H1 (cell line): ENCODE results near the gene UXT. TPM values are rescaled to one million over a fixed set of nuclear protein-coding genes. Genes with fewer than 3 reads are reported as not detected.

Source experiments
- CTCF ChIA-PET: fragments of 300-600 bp; sonication (Branson Sonifier 250); formaldehyde crosslinking; loops from one replicate; lab custom pipeline; 2021; ENCODE audit not compliant: partially characterized antibody; lab: Charles Lee
- POLR2A ChIA-PET: fragments of 300-600 bp; sonication (Branson Sonifier 250); formaldehyde crosslinking; loops from one replicate; lab custom pipeline; 2021; ENCODE audit warnings: inconsistent platforms; ENCODE audit not compliant: partially characterized antibody; lab: Charles Lee
- DNase-seq, 2 experiments: peaks; one replicate each; pipeline versions ENCODE4 v3.0.0 to v3.0.0-alpha.2; 2010 to 2022; ENCODE audit warnings: low spot score in 2 of 2, low read depth in 1 of 2, mixed read lengths in 1 of 2
- FAIRE-seq: peaks from 2 replicates; lab custom pipeline; 2011; peaks lifted over from hg19 to GRCh38; lab: Jason Lieb, UNC
- H2AFZ ChIP-seq: 2 replicates; pipeline ENCODE4 v1.8.1; 2012; ENCODE audit warnings: low read length, inconsistent platforms
- H2AK5ac ChIP-seq: 2 replicates; pipeline ENCODE4 v1.6.1; 2013; ENCODE audit warnings: low read depth, low read length
- H2BK120ac ChIP-seq: replicated peaks from 2 replicates; pipeline ENCODE3; 2013; ENCODE audit warnings: low read depth, low read length, inconsistent platforms
- H2BK12ac ChIP-seq: 2 replicates; pipeline ENCODE4 v1.6.1; 2013; ENCODE audit warnings: low read depth, low read length
- H2BK15ac ChIP-seq: 2 replicates; pipeline ENCODE4 v1.6.1; 2013; ENCODE audit warnings: low read length
- H2BK20ac ChIP-seq: 2 replicates; pipeline ENCODE4 v1.6.1; 2013; ENCODE audit warnings: low read length
- H2BK5ac ChIP-seq: 2 replicates; pipeline ENCODE4 v1.6.1; 2013; ENCODE audit warnings: low read depth, low read length
- H3K14ac ChIP-seq: 2 replicates; pipeline ENCODE4 v1.6.1; 2013; ENCODE audit warnings: inconsistent platforms; ENCODE audit not compliant: insufficient read length
- H3K18ac ChIP-seq: 2 replicates; pipeline ENCODE4 v1.6.1; 2013; ENCODE audit warnings: low read length; ENCODE audit errors: extremely low read depth
- H3K23ac ChIP-seq: 2 replicates; pipeline ENCODE4 v1.6.1; 2013; ENCODE audit warnings: inconsistent platforms; ENCODE audit not compliant: insufficient read length
- H3K23me2 ChIP-seq: 2 replicates; pipeline ENCODE4 v1.6.1; 2013; ENCODE audit warnings: low read depth, low read length
- H3K27ac ChIP-seq: 2 replicates; pipeline ENCODE4 v1.6.1; 2011; ENCODE audit warnings: low read depth, low read length, inconsistent platforms
- H3K27me3 ChIP-seq, 4 experiments: replicated peaks in 1 of 4; 1 replicate in 1 of 4; 2 replicates in 3 of 4; pipeline versions ENCODE4 v1.6.1 to v1.8.1; 2011 to 2013; ENCODE audit warnings: low read length in 3 of 4, mild to moderate bottlenecking in 3 of 4, inconsistent platforms in 2 of 4, mixed read lengths in 2 of 4, moderate library complexity in 1 of 4; ENCODE audit not compliant: control insufficient read depth in 3 of 4, insufficient read depth in 3 of 4; ENCODE audit errors: extremely low read depth in 1 of 4
- H3K36me3 ChIP-seq, 4 experiments: 2 replicates each; pipeline versions ENCODE4 v1.6.1 to v1.8.1; 2011 to 2013; ENCODE audit warnings: mild to moderate bottlenecking in 4 of 4, low read length in 3 of 4, moderate library complexity in 2 of 4, control low read depth in 1 of 4, inconsistent platforms in 1 of 4; ENCODE audit not compliant: insufficient read depth in 4 of 4, control insufficient read depth in 2 of 4
- H3K4ac ChIP-seq: replicated peaks from 2 replicates; pipeline ENCODE3; 2013; ENCODE audit warnings: low read length, low read depth, mixed read lengths, inconsistent platforms; ENCODE audit not compliant: insufficient read length
- H3K4me1 ChIP-seq, 4 experiments: replicated peaks in 1 of 4; 1 replicate in 1 of 4; 2 replicates in 3 of 4; pipeline versions ENCODE4 v1.6.1 to v1.8.1; 2011 to 2013; ENCODE audit warnings: low read length in 3 of 4, inconsistent platforms in 2 of 4, mixed read lengths in 1 of 4; ENCODE audit not compliant: insufficient read depth in 4 of 4, control insufficient read depth in 3 of 4
- H3K4me2 ChIP-seq, 2 experiments: 2 replicates each; pipeline versions ENCODE4 v1.6.1 to v1.8.1; 2011 to 2013; ENCODE audit warnings: low read depth in 2 of 2, low read length in 2 of 2, control low read depth in 1 of 2, inconsistent platforms in 1 of 2, mild to moderate bottlenecking in 1 of 2; ENCODE audit not compliant: insufficient read depth in 1 of 2
- H3K4me3 ChIP-seq, 4 experiments: fragments of 200-600, 300-600 bp in 1 of 4; sonication (generic), shearing (Covaris generic), sonication (Bioruptor Twin) in 1 of 4; 2 replicates each; pipeline versions ENCODE4 v1.5.1 to v1.8.1; 2011 to 2016; ENCODE audit warnings: low read length in 4 of 4, low read depth in 3 of 4, control low read depth in 2 of 4, inconsistent platforms in 2 of 4, mild to moderate bottlenecking in 2 of 4, mixed read lengths in 1 of 4, moderate library complexity in 1 of 4; ENCODE audit not compliant: insufficient read depth in 2 of 4; ENCODE audit errors: extremely low read depth in 1 of 4
- H3K56ac ChIP-seq: replicated peaks from 2 replicates; pipeline ENCODE3; 2013; ENCODE audit warnings: low read depth, mild to moderate bottlenecking, mixed read lengths, low read length, inconsistent platforms; ENCODE audit not compliant: insufficient read length
- H3K79me1 ChIP-seq: 2 replicates; pipeline ENCODE4 v1.6.1; 2013; ENCODE audit warnings: low read depth, low read length, control low read depth
- H3K79me2 ChIP-seq, 2 experiments: 2 replicates each; pipeline versions ENCODE4 v1.6.1 to v1.8.1; 2012 to 2013; ENCODE audit warnings: low read length in 2 of 2, mild to moderate bottlenecking in 2 of 2, inconsistent platforms in 1 of 2; ENCODE audit not compliant: insufficient read depth in 2 of 2, control insufficient read depth in 1 of 2
- H3K9ac ChIP-seq, 4 experiments: replicated peaks in 1 of 4; 1 replicate in 1 of 4; 2 replicates in 3 of 4; pipeline versions ENCODE4 v1.6.1 to v1.8.1; 2011 to 2013; ENCODE audit warnings: low read depth in 3 of 4, low read length in 3 of 4, control low read depth in 2 of 4, mild to moderate bottlenecking in 2 of 4, moderate library complexity in 2 of 4, inconsistent platforms in 1 of 4; ENCODE audit errors: extremely low read depth in 1 of 4
- H3K9me3 ChIP-seq, 2 experiments: 2 replicates each; pipeline versions ENCODE4 v1.6.1 to v1.8.1; 2012 to 2013; ENCODE audit warnings: mild to moderate bottlenecking in 2 of 2, moderate library complexity in 2 of 2, control low read depth in 1 of 2, inconsistent platforms in 1 of 2, low read depth in 1 of 2, low read length in 1 of 2, mixed read lengths in 1 of 2; ENCODE audit not compliant: insufficient read depth in 2 of 2
- H4K20me1 ChIP-seq, 2 experiments: replicated peaks in 1 of 2; 2 replicates each; pipeline versions ENCODE3 to v1.8.1; 2011 to 2013; ENCODE audit warnings: inconsistent platforms in 2 of 2, low read length in 2 of 2, mild to moderate bottlenecking in 1 of 2; ENCODE audit not compliant: insufficient read depth in 2 of 2, control insufficient read depth in 1 of 2
- H4K5ac ChIP-seq: 2 replicates; pipeline ENCODE4 v1.6.1; 2013; ENCODE audit warnings: low read length, low read depth, mixed read lengths, inconsistent platforms; ENCODE audit not compliant: insufficient read length
- H4K8ac ChIP-seq: 2 replicates; pipeline ENCODE4 v1.8.0; 2013; ENCODE audit warnings: mild to moderate bottlenecking, moderate library complexity, low read length, inconsistent platforms; ENCODE audit not compliant: insufficient read depth; ENCODE audit errors: extremely low read depth
- H4K91ac ChIP-seq: replicated peaks from 2 replicates; pipeline ENCODE3; 2013; ENCODE audit warnings: low read length, mixed read lengths, inconsistent platforms; ENCODE audit not compliant: insufficient read length
- ASH2L ChIP-seq: fragments of 200-600, 300-600 bp; sonication (generic); IDR thresholded peaks from one replicate; pipeline ENCODE4 v1.7.1; 2017; ENCODE audit warnings: low read length
- CREB1 ChIP-seq: IDR thresholded peaks from 2 replicates; pipeline ENCODE4 v1.6.1; 2012; ENCODE audit warnings: inconsistent platforms
- NRF1 ChIP-seq: IDR thresholded peaks from 2 replicates; pipeline ENCODE4 v1.6.1; 2011; ENCODE audit warnings: mild to moderate bottlenecking, low read depth, low read length, improper control_type of control experiment
- POLR2A ChIP-seq, 2 experiments: IDR thresholded peaks; 1 replicate in 1 of 2; 2 replicates in 1 of 2; pipeline ENCODE4 v1.6.1; 2011; ENCODE audit warnings: low read depth in 2 of 2, low read length in 2 of 2, mild to moderate bottlenecking in 2 of 2; ENCODE audit errors: control extremely low read depth in 1 of 2
- SIRT6 ChIP-seq: IDR thresholded peaks from one replicate; pipeline ENCODE4 v1.7.1; 2012; ENCODE audit warnings: low read length, inconsistent platforms
- SIX5 ChIP-seq: IDR thresholded peaks from 2 replicates; pipeline ENCODE4 v1.6.1; 2011; ENCODE audit warnings: mild to moderate bottlenecking, low read depth, low read length
- SUZ12 ChIP-seq: fragments of 200-600 bp; sonication (generic); IDR thresholded peaks from 2 replicates; pipeline ENCODE4 v1.6.1; 2012; ENCODE audit warnings: mild to moderate bottlenecking, inconsistent platforms, low read length, moderate library complexity, mixed read lengths
- TBP ChIP-seq: IDR thresholded peaks from 2 replicates; pipeline ENCODE4 v1.6.1; 2011; ENCODE audit warnings: low read depth, low read length, improper control_type of control experiment
- TCF12 ChIP-seq: IDR thresholded peaks from 2 replicates; pipeline ENCODE4 v1.6.1; 2011; ENCODE audit warnings: low read depth, mild to moderate bottlenecking, low read length
- WGBS, 2 experiments: shearing (Covaris generic) in 1 of 2; methylation state at CpG; one replicate each; pipeline versions ENCODE4 v1.1.6 to v1.1.7; 2013 to 2015; ENCODE audit warnings: low lambda C conversion rate in 2 of 2, mixed read lengths in 2 of 2, inconsistent platforms in 1 of 2, low coverage in 1 of 2, missing lambda C conversion rate in 1 of 2; ENCODE audit not compliant: insufficient replicate concordance in 2 of 2, insufficient coverage in 1 of 2, insufficient read length in 1 of 2; ENCODE audit errors: extremely low coverage in 1 of 2, missing lambda C conversion rate in 1 of 2; 5-methylcytosine and 5-hydroxymethylcytosine counted together
- polyA plus RNA-seq, 7 experiments: library from polyadenylated mRNA; depleted of rRNA in 3 of 7; stranded (reverse) in 5 of 7; unstranded in 2 of 7; fragments of >200 nt in 5 of 7; fragments of 200-250 nt in 2 of 7; gene quantifications; 1 replicate in 5 of 7; 2 replicates in 1 of 7; 4 replicates in 1 of 7; pipeline versions ENCODE4 v1.2.1 to v1.2.3, GENCODE V29; 2011 to 2013; ENCODE audit warnings: missing spikeins in 2 of 7, mixed read lengths in 2 of 7
- total RNA-seq: library from RNA; stranded (reverse); fragmentation: NEBNext Ultra II Directional; extraction: Animal tissue kit (Norgen Biotek cat#: 25700); gene quantifications from 2 replicates; pipeline ENCODE4 v1.2.1, GENCODE V29; 2021

UXT gene
- total and polyA plus RNA-seq, 2 of the 8 experiments (the other 6 are each of a cell fraction or from before 2014, with no cell fraction given): 69.4 to 116 TPM

- H4K8ac ChIP-seq: no peak overlapping the region
- H3K23ac ChIP-seq: no peak overlapping the region
- no peaks in the 10 kb centered on the region for H3K27me3 ChIP-seq
- H3K18ac ChIP-seq: no peak overlapping the region
- no peaks in the 10 kb centered on the region; a peak in 1 of 8 replicates for H3K36me3 ChIP-seq
- no peak overlapping the region for H3K4me3 ChIP-seq
- H3K14ac ChIP-seq: no peak overlapping the region
- CTCF ChIA-PET: interaction anchor here (0.6 to 1.8 kb wide), 3 partner anchors 13 to 109 kb away, joined by 3 to 6 read pairs (median 3); no protein-coding TSS in a partner anchor
- H4K5ac ChIP-seq: no peak overlapping the region
- H4K20me1 ChIP-seq: no peaks in the 10 kb centered on the region
- 88% methylated on average over 4 of the region's 4 CpGs; no CpG with 5 or more reads in 1 of the 2 experiments for WGBS, 2 experiments
- H3K4me2 ChIP-seq: no peak overlapping the region
- H4K91ac ChIP-seq: no peak overlapping the region
- H2BK120ac ChIP-seq: no peak overlapping the region
- no peak overlapping the region for H3K56ac ChIP-seq
- no peaks in the 10 kb centered on the region for H3K79me1 ChIP-seq
- H2BK15ac ChIP-seq: no peak overlapping the region
- no peak overlapping the region for H3K9ac ChIP-seq
- TF ChIP-seq TBP (no peak), NRF1 (no peak), SUZ12 (no peak), SIX5 (no peak), CREB1 (no peak), TCF12 (no peak), POLR2A (IDR thresholded peaks at IDR 0.05; ENCODE audit: control extremely low read depth in 1 of 2, low read depth in 2 of 2, low read length in 2 of 2) (no peak), SIRT6 (no peak), ASH2L (no peak)
- H3K9me3 ChIP-seq: no peaks in the 10 kb centered on the region
- no peak overlapping the region for H2BK5ac ChIP-seq
- peaks cover 0 to 8% (median 3%) of the 10 kb centered on the region in 4 experiments; a peak in 6 of 7 replicates for H3K4me1 ChIP-seq
- POLR2A ChIA-PET: no interaction called here
- no peak overlapping the region for H2AK5ac ChIP-seq
- no peak for FAIRE-seq
- no peak overlapping the region for H2BK12ac ChIP-seq
- no peak overlapping the region for H2AFZ ChIP-seq
- no peak overlapping the region for H3K27ac ChIP-seq
- no peak overlapping the region for H3K4ac ChIP-seq
- no peak for DNase-seq
- no peaks in the 10 kb centered on the region for H3K79me2 ChIP-seq
- no peaks in the 10 kb centered on the region for H3K23me2 ChIP-seq
- no peak overlapping the region for H2BK20ac ChIP-seq
Measured at GRCh38 chrX:47610511-47610910, 48.5 kb downstream of the UXT start.
